ENCODE data around the gene PIAS2.

GRCh38 chr18:46831434-46831833, 85.9 kb downstream of the PIAS2 start:
- TF ChIP-seq CTCF (optimal IDR thresholded peaks at IDR 0.05 in 1 of 3, IDR thresholded peaks at IDR 0.05 in 1 of 3, conservative IDR thresholded peaks at IDR 0.05 in 1 of 3; ENCODE audit: extremely low read depth in 1 of 3, insufficient read depth in 2 of 3, low read length in 3 of 3): no peak
- TF ChIP-seq EZH2 (IDR thresholded peaks at IDR 0.05; ENCODE audit: low read length): no peak

All from keratinocyte (primary cell).